IMR-90 (cell line): ENCODE data around the gene NAMPT. TPM values are rescaled to one million over a fixed set of nuclear protein-coding genes. Genes with fewer than 3 reads are reported as not detected.

Experiments used
- ATAC-seq: fragments of 200-7000 bp; cut with Tn5 transposase; 2 replicates; pipeline ENCODE4 v1.9.1; 2020; ENCODE audit warnings: low read depth, mild to moderate bottlenecking, moderate library complexity
- BruUV-seq: library from RNA; stranded (reverse); fragments of 400-500 nt; replicated peaks from 2 replicates; lab custom pipeline; 2021; lab: Mats Ljungman, UMichigan
- CTCF ChIA-PET: fragments of 300-600 bp; formaldehyde crosslinking; extraction: SDS; loops from one replicate; lab custom pipeline; 2021; ENCODE audit warnings: antibody characterized with exemption; lab: Yijun Ruan, JAX
- POLR2A ChIA-PET: fragments of 300-600 bp; sonication (Branson Sonifier 250); formaldehyde crosslinking; loops from one replicate; lab custom pipeline; 2022; ENCODE audit warnings: antibody characterized with exemption; ENCODE audit not compliant: unreplicated experiment; lab: Charles Lee
- DNase-seq: peaks from one replicate; pipeline ENCODE4 v3.0.0; 2013
- H2AFZ ChIP-seq: replicated peaks from 2 replicates; pipeline ENCODE3; 2013; ENCODE audit warnings: low read length, mild to moderate bottlenecking; ENCODE audit not compliant: poor library complexity
- H2AK5ac ChIP-seq: 2 replicates; pipeline ENCODE4 v1.6.1; 2013; ENCODE audit warnings: low read depth, low read length, inconsistent platforms
- H2AK9ac ChIP-seq: replicated peaks from 2 replicates; pipeline ENCODE3; 2013; ENCODE audit warnings: mild to moderate bottlenecking, low read depth, low read length, moderate library complexity; ENCODE audit not compliant: poor library complexity
- H2BK120ac ChIP-seq: 2 replicates; pipeline ENCODE4 v1.6.1; 2013; ENCODE audit warnings: low read depth, low read length, inconsistent platforms
- H2BK15ac ChIP-seq: 3 replicates; pipeline ENCODE4 v1.6.1; 2013; ENCODE audit warnings: low read depth, low read length, inconsistent platforms
- H2BK20ac ChIP-seq: 2 replicates; pipeline ENCODE4 v1.6.1; 2013; ENCODE audit warnings: low read depth, mild to moderate bottlenecking, inconsistent platforms, low read length, moderate library complexity
- H2BK5ac ChIP-seq: 2 replicates; pipeline ENCODE4 v1.6.1; 2013; ENCODE audit warnings: mild to moderate bottlenecking, low read depth, low read length, inconsistent platforms; ENCODE audit not compliant: poor library complexity, severe bottlenecking
- H3K14ac ChIP-seq: replicated peaks from 2 replicates; pipeline ENCODE4 v1.6.1; 2013; ENCODE audit warnings: low read depth, low read length, inconsistent platforms
- H3K18ac ChIP-seq: 2 replicates; pipeline ENCODE4 v1.6.1; 2013; ENCODE audit warnings: low read depth, low read length, control low read depth
- H3K23ac ChIP-seq: 2 replicates; pipeline ENCODE4 v1.6.1; 2013; ENCODE audit warnings: low read depth, low read length, inconsistent platforms
- H3K27ac ChIP-seq: 2 replicates; pipeline ENCODE4 v1.5.1; 2013; ENCODE audit warnings: mild to moderate bottlenecking, control low read depth, low read length; ENCODE audit not compliant: insufficient read depth
- H3K27me3 ChIP-seq: 2 replicates; pipeline ENCODE4 v1.6.1; 2013; ENCODE audit warnings: low read length; ENCODE audit not compliant: control insufficient read depth, insufficient read depth
- H3K36me3 ChIP-seq: 2 replicates; pipeline ENCODE4 v1.6.1; 2013; ENCODE audit warnings: low read length, mixed read lengths; ENCODE audit not compliant: control insufficient read depth, insufficient read depth
- H3K4ac ChIP-seq: 2 replicates; pipeline ENCODE4 v1.6.1; 2013; ENCODE audit warnings: low read depth, low read length, inconsistent platforms
- H3K4me1 ChIP-seq: 2 replicates; pipeline ENCODE4 v1.6.1; 2013; ENCODE audit warnings: low read length, mixed read lengths; ENCODE audit not compliant: control insufficient read depth, insufficient read depth
- H3K4me2 ChIP-seq: 2 replicates; pipeline ENCODE4 v1.6.1; 2013; ENCODE audit warnings: low read depth, mild to moderate bottlenecking, control low read depth, low read length, moderate library complexity
- H3K4me3 ChIP-seq: 2 replicates; pipeline ENCODE4 v1.5.1; 2013; ENCODE audit warnings: low read depth, mild to moderate bottlenecking, control low read depth, low read length, moderate library complexity; ENCODE audit not compliant: insufficient read depth
- H3K56ac ChIP-seq: 2 replicates; pipeline ENCODE4 v1.6.1; 2013; ENCODE audit warnings: low read length, inconsistent platforms; ENCODE audit not compliant: insufficient read depth; ENCODE audit errors: extremely low read depth
- H3K79me1 ChIP-seq, 2 experiments: 2 replicates each; pipeline ENCODE4 v1.6.1; 2013; ENCODE audit warnings: low read length in 2 of 2, inconsistent platforms in 1 of 2, low read depth in 1 of 2
- H3K9ac ChIP-seq: 2 replicates; pipeline ENCODE4 v1.6.1; 2013; ENCODE audit warnings: low read depth, low read length, control low read depth
- H3K9me1 ChIP-seq: 2 replicates; pipeline ENCODE4 v1.6.1; 2013; ENCODE audit warnings: low read length, inconsistent platforms; ENCODE audit not compliant: insufficient read depth
- H3K9me3 ChIP-seq: 2 replicates; pipeline ENCODE4 v1.6.1; 2013; ENCODE audit warnings: low read length; ENCODE audit not compliant: control insufficient read depth, insufficient read depth
- H4K20me1 ChIP-seq: 2 replicates; pipeline ENCODE4 v1.6.1; 2013; ENCODE audit warnings: low read length, inconsistent platforms; ENCODE audit not compliant: insufficient read depth
- H4K5ac ChIP-seq: 2 replicates; pipeline ENCODE4 v1.6.1; 2013; ENCODE audit warnings: mild to moderate bottlenecking, low read depth, low read length, control low read depth
- H4K8ac ChIP-seq, 2 experiments: 2 replicates each; pipeline ENCODE4 v1.6.1; 2013; ENCODE audit warnings: low read depth in 2 of 2, low read length in 2 of 2, control low read depth in 1 of 2, inconsistent platforms in 1 of 2
- H4K91ac ChIP-seq: 2 replicates; pipeline ENCODE4 v1.6.1; 2013; ENCODE audit warnings: low read depth, low read length, inconsistent platforms; ENCODE audit not compliant: insufficient read depth
- CEBPB ChIP-seq: IDR thresholded peaks from 2 replicates; pipeline ENCODE4 v1.6.1; 2012; ENCODE audit warnings: low read depth, low read length, improper control_type of control experiment
- FOS ChIP-seq: fragments of 150-350 bp; IDR thresholded peaks from 2 replicates; pipeline ENCODE4 v1.6.1; 2016; ENCODE audit warnings: low read depth, low read length
- MAFK ChIP-seq: IDR thresholded peaks from 2 replicates; pipeline ENCODE4 v1.6.1; 2012; ENCODE audit warnings: low read depth, low read length, improper control_type of control experiment
- RAD21 ChIP-seq: IDR thresholded peaks from 2 replicates; pipeline ENCODE4 v1.6.1; 2012; ENCODE audit warnings: low read length, improper control_type of control experiment
- WGBS, 2 experiments: methylation state at CpG; one replicate each; pipeline versions ENCODE4 v1.1.5 to v1.1.7; 2013; ENCODE audit warnings: missing lambda C conversion rate in 2 of 2; ENCODE audit not compliant: insufficient read length in 1 of 2; ENCODE audit errors: extremely low coverage in 2 of 2; 5-methylcytosine and 5-hydroxymethylcytosine counted together
- dilution Hi-C: fragments of 300-500 bp; cut with HindIII; formaldehyde crosslinking; loops from one replicate; pipeline ENCODE4 v1.14.3; 2018; ENCODE audit warnings: low sequenced_read_pairs; ENCODE audit not compliant: unreplicated experiment
- in situ Hi-C: fragments of 300-500 bp; cut with MboI; formaldehyde crosslinking; loops from 3 replicates; pipeline ENCODE4 v1.14.3; 2019; ENCODE audit warnings: low sequenced_read_pairs, inconsistent platforms, mixed read lengths
- intact Hi-C: fragments of 100-400 bp; cut with micrococcal nuclease; formaldehyde crosslinking; loops from 2 replicates; pipeline ENCODE4 v1.10.0; 2022
- polyA plus RNA-seq, 3 experiments: library from polyadenylated mRNA; depleted of rRNA; stranded (reverse); fragments of >200 nt; gene quantifications; 2 replicates each; pipeline ENCODE4 v1.2.3, GENCODE V29; 2012; ENCODE audit warnings: low replicate concordance in 1 of 3
- total RNA-seq: library from RNA; depleted of rRNA; stranded (reverse); fragments of >200 nt; gene quantifications from 2 replicates; pipeline ENCODE4 v1.2.3, GENCODE V29; 2012

Gene NAMPT
- total and polyA plus RNA-seq, 2 of the 4 experiments (the other 2 are of a cell fraction), result 13.3 to 31.7 TPM

DNA sequence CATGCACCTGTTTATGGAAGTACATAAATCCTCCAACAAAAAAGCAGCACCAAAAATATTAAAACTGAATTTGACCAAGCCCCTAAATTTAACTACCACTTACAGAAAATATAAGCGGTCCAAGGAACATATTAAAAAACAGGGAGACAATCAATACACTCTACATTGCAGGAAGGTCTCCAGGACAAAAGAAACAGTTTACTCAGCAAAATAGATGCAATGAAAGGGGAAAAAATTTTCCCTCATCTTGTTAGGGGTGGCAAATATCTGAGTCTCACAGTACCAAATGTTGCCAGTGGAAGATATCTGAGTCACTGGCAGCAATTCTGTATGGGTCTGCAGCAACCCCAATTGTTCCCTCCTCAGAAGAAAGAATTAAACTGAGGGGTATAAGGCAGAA lies 50.4 kb downstream of the NAMPT start:
- Histone ChIP-seq H4K5ac (no peak overlapping the region), H4K20me1 (no peaks in the 10 kb centered on the region), H3K9me1 (no peaks in the 10 kb centered on the region), H3K9me3 (no peaks in the 10 kb centered on the region), H4K8ac (no peak overlapping the region), H4K91ac (no peak overlapping the region), H3K14ac (no peak overlapping the region), H3K36me3 (no peaks in the 10 kb centered on the region), H3K4me1 (no peaks in the 10 kb centered on the region), H2AK5ac (no peak overlapping the region), H2BK20ac (no peak overlapping the region), H3K4me2 (no peak overlapping the region), H2AFZ (no peak overlapping the region), H3K27me3 (peaks cover 2% of the 10 kb centered on the region; the same call in 1 of the 2 replicates), H3K18ac (no peak overlapping the region), H3K56ac (no peak overlapping the region), H2BK15ac (no peak overlapping the region), H3K27ac (no peak overlapping the region), H2AK9ac (no peak overlapping the region), H3K23ac (no peak overlapping the region), H3K4ac (no peak overlapping the region), H3K9ac (no peak overlapping the region), H3K4me3 (no peak overlapping the region), H2BK5ac (no peak overlapping the region), H2BK120ac (no peak overlapping the region), H3K79me1 (no peaks in the 10 kb centered on the region)
- intact Hi-C loops (no loop called here), dilution Hi-C loops (no loop called here), in situ Hi-C loops (no loop called here)
- CTCF ChIA-PET, result no interaction called here
- POLR2A ChIA-PET, result no interaction called here
- TF ChIP-seq CEBPB, result no peak
- no peak for TF ChIP-seq FOS
- TF ChIP-seq RAD21, result no peak
- peak; percentile 55 for TF ChIP-seq MAFK
- DNase-seq, result no peak
- no CpG with 5 or more reads among the region's 1 CpG for WGBS, 2 experiments
- no peak for ATAC-seq
- no TSS peak for BruUV-seq
